ENCODE data around the gene GALNT17. TPM values are rescaled to one million over a fixed set of nuclear protein-coding genes. Genes with fewer than 3 reads are reported as not detected.

GALNT17 gene
- total and polyA plus RNA-seq, 12 donors, result 15.1 to 87.0 (median 55.4) TPM

GRCh38 chr7:71517940-71518699 lies 386.2 kb downstream of the GALNT17 start:
- no peaks in the 10 kb centered on the region for H3K27me3 ChIP-seq
- H3K36me3 ChIP-seq, result no peaks in the 10 kb centered on the region
- H3K4me1 ChIP-seq, result no peaks in the 10 kb centered on the region
- no peak overlapping the region for H3K27ac ChIP-seq
- 67 to 72% methylated on average over 7 of the region's 7 CpGs for WGBS, 2 donors
- intact Hi-C loops (cut with DNase I), result loop anchor here in 2 of 10 donors (10.0 kb wide), 1 partner anchor 663 kb away; no protein-coding TSS in a partner anchor
- ATAC-seq (peak in 2 of 8 donors; percentile 20 to 62), DNase-seq (no peak)
- H3K4me3 ChIP-seq, result no peak overlapping the region
- TF ChIP-seq, protein P1, sequence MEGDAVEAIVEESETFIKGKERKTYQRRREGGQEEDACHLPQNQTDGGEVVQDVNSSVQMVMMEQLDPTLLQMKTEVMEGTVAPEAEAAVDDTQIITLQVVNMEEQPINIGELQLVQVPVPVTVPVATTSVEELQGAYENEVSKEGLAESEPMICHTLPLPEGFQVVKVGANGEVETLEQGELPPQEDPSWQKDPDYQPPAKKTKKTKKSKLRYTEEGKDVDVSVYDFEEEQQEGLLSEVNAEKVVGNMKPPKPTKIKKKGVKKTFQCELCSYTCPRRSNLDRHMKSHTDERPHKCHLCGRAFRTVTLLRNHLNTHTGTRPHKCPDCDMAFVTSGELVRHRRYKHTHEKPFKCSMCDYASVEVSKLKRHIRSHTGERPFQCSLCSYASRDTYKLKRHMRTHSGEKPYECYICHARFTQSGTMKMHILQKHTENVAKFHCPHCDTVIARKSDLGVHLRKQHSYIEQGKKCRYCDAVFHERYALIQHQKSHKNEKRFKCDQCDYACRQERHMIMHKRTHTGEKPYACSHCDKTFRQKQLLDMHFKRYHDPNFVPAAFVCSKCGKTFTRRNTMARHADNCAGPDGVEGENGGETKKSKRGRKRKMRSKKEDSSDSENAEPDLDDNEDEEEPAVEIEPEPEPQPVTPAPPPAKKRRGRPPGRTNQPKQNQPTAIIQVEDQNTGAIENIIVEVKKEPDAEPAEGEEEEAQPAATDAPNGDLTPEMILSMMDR (IDR thresholded peaks at IDR 0.05), result peak in 1 of 9 donors; percentile 17
- peaks cover 0 to 30% (median 0%) of the 10 kb centered on the region in 11 donors for H3K9me3 ChIP-seq

- ATAC-seq (no peak), DNase-seq (no peak)
- TF ChIP-seq, protein P1 (IDR thresholded peaks at IDR 0.05), result no peak
- no peaks in the 10 kb centered on the region for H3K36me3 ChIP-seq
- no peaks in the 10 kb centered on the region for H3K27me3 ChIP-seq
- H3K4me3 ChIP-seq, result no peak overlapping the region
- H3K27ac ChIP-seq, result no peak overlapping the region
- intact Hi-C loops (cut with DNase I), result loop anchor here in 2 of 10 donors (10.0 kb wide), 1 partner anchor 664 kb away; no protein-coding TSS in a partner anchor
- WGBS, 2 donors, result 60 to 83% methylated on average over 2 of the region's 2 CpGs
- H3K9me3 ChIP-seq, result peaks cover 0 to 33% (median 0%) of the 10 kb centered on the region in 11 donors
- no peaks in the 10 kb centered on the region for H3K4me1 ChIP-seq
These were observed 386.9 kb downstream of the GALNT17 start for GRCh38 chr7:71518880-71519279.

DNA sequence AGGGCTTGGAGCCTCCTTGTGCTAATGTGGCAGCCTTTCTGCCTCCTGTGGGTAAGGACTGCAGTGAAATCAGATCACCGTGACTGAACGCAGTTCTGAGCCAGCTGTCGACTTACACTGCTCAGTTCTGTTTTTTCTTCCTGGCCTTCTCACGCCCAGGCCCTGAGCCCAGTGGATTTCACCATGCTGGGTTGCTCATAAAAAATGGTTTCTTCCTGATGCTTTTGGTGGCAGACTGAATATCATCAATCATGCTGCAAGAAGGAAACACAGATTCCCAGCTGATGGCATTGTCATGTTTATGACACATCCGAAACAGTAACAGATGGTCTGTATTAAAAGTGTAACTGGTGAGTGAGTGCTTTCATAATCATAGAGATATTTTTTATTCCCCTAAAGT lies 389.6 kb downstream of the GALNT17 start:
- Histone ChIP-seq H3K9me3 (peaks cover 0 to 21% (median 0%) of the 10 kb centered on the region in 11 donors), H3K36me3 (no peaks in the 10 kb centered on the region), H3K4me3 (no peak overlapping the region), H3K4me1 (no peaks in the 10 kb centered on the region), H3K27me3 (no peaks in the 10 kb centered on the region), H3K27ac (no peak overlapping the region)
- 68 to 74% methylated on average over 5 of the region's 5 CpGs for WGBS, 2 donors
- DNase-seq (no peak), ATAC-seq (peak in 1 of 8 donors; percentile 63)
- TF ChIP-seq, protein P1 (IDR thresholded peaks at IDR 0.05), result no peak
- intact Hi-C loops (cut with DNase I), result loop anchor here in 1 of 10 donors (10.0 kb wide), 1 partner anchor 213 kb away; no protein-coding TSS in a partner anchor

DNA sequence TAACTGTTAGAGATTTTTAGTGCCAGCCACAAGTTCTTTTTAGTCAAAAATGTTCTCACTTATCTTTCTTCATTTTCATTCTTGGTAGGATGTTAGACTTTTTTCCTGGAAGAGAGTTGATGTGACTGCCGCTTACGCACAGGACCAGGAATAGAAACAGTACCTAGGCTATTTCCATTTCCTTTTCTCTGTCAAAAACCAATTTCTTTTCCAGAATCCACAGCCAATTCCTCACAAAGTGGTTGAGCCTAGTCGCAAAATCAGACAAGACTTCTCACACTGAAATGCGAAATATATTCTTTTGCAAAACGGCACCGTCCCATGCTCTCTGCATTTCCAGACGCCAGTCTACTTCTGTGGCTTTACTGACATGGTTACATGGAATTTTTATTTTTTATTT lies 394.2 kb downstream of the GALNT17 start:
- Histone ChIP-seq H3K27me3 (no peaks in the 10 kb centered on the region), H3K4me3 (no peak overlapping the region), H3K9me3 (peaks cover 0 to 6% (median 0%) of the 10 kb centered on the region in 11 donors), H3K27ac (no peak overlapping the region), H3K4me1 (no peaks in the 10 kb centered on the region), H3K36me3 (no peaks in the 10 kb centered on the region)
- ATAC-seq (no peak), DNase-seq (no peak)
- intact Hi-C loops (cut with DNase I), result loop anchor here in 1 of 10 donors (10.0 kb wide), 1 partner anchor 209 kb away; no protein-coding TSS in a partner anchor
- 90 to 94% methylated on average over 7 of the region's 7 CpGs for WGBS, 2 donors
- TF ChIP-seq, protein P1 (IDR thresholded peaks at IDR 0.05), result no peak
